Globus pallidus (tissue), 1 donor: ENCODE results near the gene RALGPS1.

Experiments used
- DNase-seq: peaks from one replicate; pipeline ENCODE4 v3.0.0-alpha.2; 2015; ENCODE audit warnings: low spot score

RALGPS1 gene

DNA sequence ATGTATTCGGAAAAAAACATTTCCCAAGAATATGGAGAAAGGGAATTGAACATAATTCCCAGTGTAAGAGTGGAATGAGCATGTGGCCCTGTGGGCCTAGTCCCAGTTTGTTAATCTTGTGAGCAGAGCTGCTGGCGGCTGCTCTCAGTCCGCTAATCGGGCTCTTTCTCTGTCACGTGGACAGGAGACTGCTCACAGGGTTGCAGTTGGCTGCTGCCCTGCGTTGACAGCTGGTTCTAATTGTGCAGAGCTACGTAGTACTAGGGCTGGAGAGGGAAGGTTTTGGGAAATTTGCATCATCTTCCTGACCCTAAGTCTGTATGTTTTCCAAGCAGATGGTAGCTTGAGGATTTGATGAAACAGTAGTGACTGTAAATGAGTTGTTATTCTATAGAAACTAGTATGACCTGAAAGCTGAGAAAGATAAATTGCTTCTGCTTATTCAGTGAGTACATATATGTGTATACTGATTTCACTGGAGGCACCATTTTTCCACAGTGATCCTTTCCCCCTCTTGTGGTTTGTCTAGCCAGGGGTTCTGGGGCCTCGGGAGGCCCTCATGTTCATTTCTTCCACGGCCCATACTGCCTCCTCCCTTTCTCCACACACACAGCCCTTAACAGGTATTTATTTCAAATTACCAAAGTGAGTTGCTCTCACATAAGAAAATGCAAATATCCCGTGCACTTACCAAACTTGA is 107.2 kb downstream of the RALGPS1 start:
- DNase-seq: peak; percentile 94

DNA sequence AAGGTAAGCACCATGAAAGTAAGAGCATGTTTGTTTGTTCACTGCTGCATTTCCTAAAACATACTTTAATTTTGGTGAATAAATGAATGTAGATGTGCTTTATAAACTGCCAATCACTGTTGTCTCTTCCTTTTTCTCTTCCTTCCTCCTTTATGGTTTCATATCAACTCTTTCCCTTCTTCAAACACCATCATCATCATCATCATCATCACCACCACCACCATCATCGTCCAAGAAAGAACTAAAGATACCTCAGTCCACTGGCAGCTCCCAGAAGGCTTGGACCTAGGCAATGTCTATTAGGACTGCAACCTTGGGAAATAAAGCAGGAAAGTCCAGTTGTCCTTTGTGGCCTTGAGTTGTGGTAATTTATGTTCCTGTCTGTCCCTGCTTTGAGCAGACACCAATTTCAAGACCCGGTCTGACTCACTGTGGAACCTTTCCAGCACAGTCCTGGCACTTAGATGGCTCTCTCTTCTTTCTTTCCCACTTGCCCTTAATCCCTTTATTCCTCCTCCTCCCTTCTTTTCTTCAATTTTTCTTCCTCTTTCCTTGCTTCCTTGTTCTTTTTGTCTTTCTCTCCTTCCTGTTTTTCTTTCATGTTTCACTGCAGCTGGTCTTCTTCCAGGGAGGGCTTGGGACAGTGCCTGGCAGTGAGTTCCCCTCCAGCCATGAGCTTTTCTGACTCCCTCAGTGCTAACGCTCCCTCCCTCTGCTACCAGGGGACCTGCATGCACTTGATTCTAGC is 108.5 kb downstream of the RALGPS1 start:
- DNase-seq: no peak

DNA sequence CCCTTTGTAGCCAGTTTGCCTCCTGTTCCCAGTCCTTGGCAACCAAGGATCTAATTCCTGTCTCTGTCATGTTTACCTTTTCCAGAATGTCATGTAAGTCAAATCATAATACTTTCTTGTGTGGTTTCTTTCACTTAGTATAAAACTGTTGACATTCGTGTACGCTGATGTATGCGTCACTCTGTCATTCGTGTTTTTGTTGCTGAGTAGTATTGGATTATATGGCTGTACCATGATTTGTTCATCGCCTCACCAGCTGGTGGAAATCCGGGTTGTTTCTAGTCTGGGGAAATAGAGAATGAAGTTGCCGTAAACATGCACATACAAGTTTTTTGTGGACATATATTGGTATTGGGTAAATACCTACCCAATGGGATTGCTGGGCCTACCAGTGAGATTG is 110.5 kb downstream of the RALGPS1 start:
- DNase-seq: no peak

- DNase-seq: peak; percentile 60
Observed at GRCh38 chr9:127027694-127028093, 113.1 kb downstream of the RALGPS1 start.

GRCh38 chr9:127029548-127029947 is 115.0 kb downstream of the RALGPS1 start:
- no peak for DNase-seq

DNA sequence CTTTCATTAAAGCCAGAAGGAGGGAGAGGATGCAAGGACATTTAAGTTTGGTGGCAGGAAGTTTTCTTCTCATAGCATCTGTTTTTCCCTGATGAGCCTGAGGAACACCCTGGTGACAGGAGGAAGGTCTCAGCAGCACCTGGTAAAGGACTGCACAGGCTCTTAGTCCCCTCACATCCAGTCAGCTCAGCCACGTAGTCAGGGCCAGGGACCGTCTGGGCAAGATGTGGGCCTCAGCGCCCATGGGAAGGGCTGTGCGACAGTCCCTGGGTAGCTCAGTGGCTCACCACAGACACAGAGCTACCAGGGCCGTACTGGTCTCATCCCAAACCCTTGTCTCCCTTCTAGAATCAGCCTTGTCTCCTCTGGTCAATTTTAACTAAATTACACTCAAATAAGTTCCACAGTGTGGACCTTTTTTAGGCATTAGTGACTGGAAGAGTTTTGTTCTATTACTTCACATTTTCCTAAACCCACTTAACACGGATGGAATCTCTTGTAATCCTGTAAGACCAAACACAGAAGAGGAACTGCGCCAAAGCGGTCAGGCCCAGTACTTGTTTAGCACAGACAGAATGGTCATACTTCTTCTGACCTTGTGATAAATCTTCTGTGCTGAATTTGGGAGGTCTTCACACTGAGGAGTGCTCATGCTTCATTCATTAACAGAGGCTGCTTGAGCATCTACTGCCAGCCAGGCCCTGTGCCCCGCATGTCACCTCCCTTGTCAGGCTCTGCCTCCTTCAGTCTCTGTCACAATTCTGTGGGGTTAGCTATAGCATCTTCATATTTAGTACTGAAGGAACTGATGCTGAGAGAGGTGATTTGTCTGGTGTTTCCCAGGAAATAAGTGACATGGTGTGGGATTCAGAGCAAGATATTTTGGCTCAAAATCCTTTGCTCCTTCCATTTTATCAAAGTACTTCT is 116.5 kb downstream of the RALGPS1 start:
- DNase-seq: no peak

GRCh38 chr9:127032256-127032655 is 117.7 kb downstream of the RALGPS1 start:
- DNase-seq: no peak

DNA sequence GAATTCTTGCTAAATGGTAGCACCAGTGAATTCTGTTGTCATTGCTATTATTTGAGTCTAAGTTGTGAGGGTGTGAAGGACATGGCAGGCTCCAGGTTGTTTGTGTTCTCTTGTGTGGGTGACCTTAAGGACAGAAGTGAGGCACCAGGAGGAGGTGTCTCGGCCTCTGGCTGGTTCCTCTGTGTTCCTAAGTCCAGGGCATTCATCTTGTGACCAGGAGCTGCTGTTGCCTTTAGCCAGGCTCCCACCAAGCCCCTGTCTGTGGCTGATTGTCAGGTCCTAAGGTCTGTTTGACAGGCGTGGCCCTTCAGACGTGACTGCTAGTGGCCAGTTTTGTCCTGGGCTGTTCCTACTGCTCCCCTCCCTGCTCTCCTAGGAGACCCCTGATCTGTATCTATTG is 118.5 kb downstream of the RALGPS1 start:
- DNase-seq: no peak

GRCh38 chr9:127033789-127034188 is 119.2 kb downstream of the RALGPS1 start:
- DNase-seq: no peak

DNA sequence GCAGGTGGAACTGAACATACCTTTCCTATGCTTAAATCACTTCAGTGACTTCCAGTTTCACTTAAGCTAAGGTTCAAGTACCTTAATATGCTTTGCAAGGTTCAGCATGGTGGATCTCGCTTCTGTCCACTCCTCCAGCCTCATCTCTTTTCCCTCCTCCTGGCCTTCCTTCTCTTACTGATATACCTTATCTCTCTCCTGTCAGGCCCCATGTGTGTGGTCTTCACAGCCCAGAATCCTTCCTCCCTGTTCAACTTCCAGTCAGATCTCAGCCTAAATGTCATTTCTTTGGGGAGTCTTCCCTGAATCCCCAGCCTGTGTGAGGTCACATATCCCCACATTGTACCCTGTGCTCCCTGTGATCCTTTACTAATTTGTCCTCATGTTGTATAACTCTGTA is 120.1 kb downstream of the RALGPS1 start:
- no peak for DNase-seq

DNA sequence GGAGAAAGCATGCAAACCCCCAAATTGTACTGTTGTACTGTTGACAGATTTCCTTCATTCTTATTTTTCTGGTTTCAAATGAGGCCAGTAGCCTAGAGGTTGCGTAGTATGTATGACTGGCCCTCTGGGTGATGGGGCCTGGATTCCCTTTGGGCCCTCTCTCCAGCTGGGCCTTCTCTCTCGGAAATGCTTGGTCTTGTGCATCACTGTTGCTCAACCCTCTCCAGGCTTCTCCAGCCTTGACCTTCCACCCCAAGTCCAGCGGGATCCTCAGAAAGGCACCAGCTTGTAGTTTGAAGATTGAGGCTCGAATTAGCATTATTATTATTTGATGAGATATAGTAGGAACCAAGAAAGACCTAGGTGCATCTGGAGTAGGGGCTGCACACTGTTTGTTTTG is 120.8 kb downstream of the RALGPS1 start:
- DNase-seq: no peak

- DNase-seq: peak; percentile 84
Observed at GRCh38 chr9:127035948-127036347, 121.4 kb downstream of the RALGPS1 start.

- DNase-seq: no peak
Observed at GRCh38 chr9:127036437-127036836, 121.9 kb downstream of the RALGPS1 start.

DNA sequence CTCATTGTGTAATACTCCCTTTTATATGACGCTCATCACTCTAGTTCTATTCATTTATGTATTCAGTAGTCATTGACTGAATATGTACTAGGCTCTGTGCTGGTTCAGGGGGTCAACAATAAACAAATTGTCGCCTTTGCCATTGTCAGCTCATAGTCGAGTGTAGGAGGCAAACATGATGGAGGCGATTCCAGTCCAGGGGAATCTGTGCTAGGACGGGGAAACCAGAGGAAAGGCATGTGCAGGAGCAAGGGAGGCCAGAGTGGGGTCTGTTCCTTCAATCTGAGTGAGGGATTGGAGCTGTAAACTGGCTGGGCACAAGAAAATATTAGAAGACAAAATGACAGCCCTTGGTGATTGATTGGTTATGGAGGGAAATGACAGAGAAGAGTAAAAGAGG is 123.9 kb downstream of the RALGPS1 start:
- DNase-seq: no peak

GRCh38 chr9:127039492-127039891 is 124.9 kb downstream of the RALGPS1 start:
- DNase-seq: no peak

DNA sequence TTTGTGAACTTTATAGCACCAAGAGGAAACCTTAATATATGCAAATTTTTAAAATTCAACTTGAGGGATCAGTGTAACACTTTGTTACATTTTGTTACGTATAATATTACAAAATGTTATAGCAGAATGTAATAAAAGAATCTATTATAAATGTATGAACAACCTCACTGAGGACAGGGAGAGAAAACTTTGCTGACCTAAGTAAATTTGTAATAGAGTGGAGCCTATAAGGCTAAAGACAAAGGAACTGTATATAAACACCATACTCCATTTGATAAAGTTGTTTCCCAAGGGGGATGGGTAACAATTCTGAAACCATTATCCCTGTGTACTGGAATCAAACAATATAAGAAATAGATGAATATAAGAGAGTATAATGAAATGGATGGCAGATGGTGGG is 130.6 kb downstream of the RALGPS1 start:
- no peak for DNase-seq

GRCh38 chr9:127047971-127048370 is 133.4 kb downstream of the RALGPS1 start:
- no peak for DNase-seq

DNA sequence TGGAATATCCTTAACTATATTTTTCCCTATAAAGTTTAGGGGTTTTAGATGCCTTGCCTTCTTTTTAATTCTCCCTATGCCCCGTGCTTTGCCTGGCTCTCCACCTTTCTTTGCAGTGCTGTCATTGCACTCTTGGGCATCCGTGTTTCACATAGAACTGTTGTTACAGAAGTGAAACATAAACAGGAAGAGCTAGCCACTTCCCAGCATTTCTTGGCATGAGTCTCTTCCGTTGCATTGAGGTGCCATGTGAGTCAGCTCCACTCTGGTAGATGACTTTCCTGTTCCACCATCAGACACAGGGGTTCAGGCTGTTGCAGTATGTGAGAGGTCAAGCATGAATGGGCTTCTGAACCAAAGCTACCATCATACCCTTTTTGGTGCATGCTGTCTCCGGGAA is 134.5 kb downstream of the RALGPS1 start:
- peak; percentile 60 for DNase-seq

- no peak for DNase-seq
Observed at GRCh38 chr9:127049581-127049980, 135.0 kb downstream of the RALGPS1 start.

DNA sequence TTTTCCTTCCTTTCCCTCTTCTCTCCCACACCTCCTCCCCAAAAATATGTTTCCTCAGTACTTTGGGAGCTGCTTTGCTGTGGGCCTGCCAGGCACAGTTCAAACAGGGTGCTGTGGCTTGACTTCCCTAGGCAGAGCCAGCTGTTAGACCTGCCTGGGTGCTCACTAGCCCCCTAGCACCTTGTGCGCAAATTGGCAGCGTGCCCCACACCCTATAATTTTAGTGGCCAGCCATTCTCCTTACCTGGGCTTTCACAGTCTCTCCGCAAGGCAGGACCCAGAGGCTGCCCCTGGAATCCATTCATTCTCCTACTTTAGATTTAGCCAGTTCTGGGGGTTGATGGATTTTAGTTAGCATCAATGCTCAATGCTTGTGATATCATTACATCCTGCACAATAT is 135.6 kb downstream of the RALGPS1 start:
- DNase-seq: no peak

GRCh38 chr9:127050591-127051001 is 136.0 kb downstream of the RALGPS1 start:
- DNase-seq: no peak

DNA sequence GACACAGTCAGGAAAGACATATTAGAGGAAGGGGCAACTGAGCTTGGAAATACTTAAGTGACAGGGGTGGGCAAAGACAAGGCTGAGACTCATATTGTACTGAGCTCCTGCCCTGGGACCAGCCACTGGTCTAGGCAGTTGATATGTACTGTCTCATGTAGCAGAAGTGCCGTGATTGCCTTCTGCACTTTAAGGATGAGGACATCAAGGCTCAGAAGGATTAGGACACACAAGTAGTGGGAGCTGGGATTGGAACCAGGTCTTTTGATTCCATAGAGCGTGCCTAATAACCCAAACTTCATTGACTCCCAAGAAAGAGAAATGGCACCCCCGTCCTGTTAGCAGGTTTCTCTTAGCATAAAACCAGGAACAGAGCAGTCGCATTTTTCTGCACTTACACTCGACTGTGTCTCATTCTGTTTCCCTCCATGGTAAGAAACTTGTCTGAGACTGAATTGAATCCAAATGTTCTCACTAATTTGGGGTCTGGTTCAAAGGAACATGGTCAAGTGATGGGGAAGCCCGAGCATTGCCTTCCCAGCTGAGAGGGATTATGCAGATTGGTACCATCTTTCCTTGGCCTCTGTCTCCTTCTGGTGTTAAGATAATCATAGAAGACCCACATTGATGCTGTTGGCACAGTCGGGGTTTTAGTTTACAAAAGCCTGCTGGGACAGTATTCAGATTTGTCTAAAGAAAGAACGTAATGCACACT is 137.5 kb downstream of the RALGPS1 start:
- DNase-seq: no peak
